22Rv1 (cell line): ENCODE measurements around the gene ABCA4.

Experiments used
- CTCF ChIP-seq: fragments of 450-650 bp; IDR thresholded peaks from 2 replicates; pipeline ENCODE4 v1.5.1; 2017; ENCODE audit warnings: mild to moderate bottlenecking
- ZFX ChIP-seq: fragments of 450-650 bp; IDR thresholded peaks from 2 replicates; pipeline ENCODE4 v1.6.1; 2017; ENCODE audit warnings: antibody characterized with exemption, borderline replicate concordance

- no peak for TF ChIP-seq CTCF
- TF ChIP-seq ZFX, result no peak
Measured at GRCh38 chr1:93997756-93998155, 123.2 kb downstream of the ABCA4 start.
